Measurements from ENCODE around the gene GRM1. TPM values are rescaled to one million over a fixed set of nuclear protein-coding genes. Genes with fewer than 3 reads are reported as not detected.

Gene GRM1
- total and polyA plus RNA-seq, 2 donors (not counting 1 experiment from before 2014, with no cell fraction given) = 0.17 TPM; not detected in 1

GRCh38 chr6:146066506-146066905 is 37.6 kb downstream of the GRM1 start:
- H3K36me3 ChIP-seq (ENCODE audit: control insufficient read depth, insufficient read depth, low read length) = no peaks in the 10 kb centered on the region
- H3K9ac ChIP-seq (ENCODE audit: insufficient read depth, low read length) = no peak overlapping the region
- H3K4me3 ChIP-seq (replicated peaks in 1 of 4; ENCODE audit: control extremely low read depth in 1 of 4, insufficient read depth in 1 of 4, low read depth in 3 of 4, low read length in 4 of 4) = no peak overlapping the region
- DNase-seq (ENCODE audit: low read depth in 2 of 2) = no peak
- H3K79me2 ChIP-seq (ENCODE audit: control insufficient read depth, insufficient read depth, low read length) = no peaks in the 10 kb centered on the region
- no peaks in the 10 kb centered on the region for H4K20me1 ChIP-seq (ENCODE audit: control insufficient read depth, extremely low read depth, insufficient read depth, low read length)
- no peak for TF ChIP-seq CTCF (conservative IDR thresholded peaks at IDR 0.05 in 1 of 2, IDR thresholded peaks at IDR 0.05 in 1 of 2; ENCODE audit: low read depth in 1 of 2, low read length in 2 of 2)
- TF ChIP-seq EZH2 (IDR thresholded peaks at IDR 0.05; ENCODE audit: low read length, missing control alignments) = no peak
- H3K4me1 ChIP-seq (ENCODE audit: control insufficient read depth, extremely low read depth, insufficient read depth, low read length) = no peaks in the 10 kb centered on the region
- H3K9me3 ChIP-seq (ENCODE audit: control insufficient read depth, insufficient read depth, low read depth, low read length) = no peaks in the 10 kb centered on the region
- no peak overlapping the region for H3K27ac ChIP-seq (ENCODE audit: insufficient read depth, low read length)
- no peak overlapping the region for H2AFZ ChIP-seq (ENCODE audit: low read length)
- H3K4me2 ChIP-seq (ENCODE audit: extremely low read depth, insufficient read depth, low read length) = no peak overlapping the region
- no peaks in the 10 kb centered on the region for H3K27me3 ChIP-seq (ENCODE audit: control insufficient read depth, insufficient read depth, low read length)

- H4K20me1 ChIP-seq (ENCODE audit: control insufficient read depth, extremely low read depth, insufficient read depth, low read length) = no peaks in the 10 kb centered on the region
- no peak for DNase-seq (ENCODE audit: low read depth in 2 of 2)
- no peaks in the 10 kb centered on the region for H3K79me2 ChIP-seq (ENCODE audit: control insufficient read depth, insufficient read depth, low read length)
- no peak overlapping the region for H3K9ac ChIP-seq (ENCODE audit: insufficient read depth, low read length)
- no peak overlapping the region for H3K4me2 ChIP-seq (ENCODE audit: extremely low read depth, insufficient read depth, low read length)
- H3K36me3 ChIP-seq (ENCODE audit: control insufficient read depth, insufficient read depth, low read length) = no peaks in the 10 kb centered on the region
- no peak overlapping the region for H3K4me3 ChIP-seq (replicated peaks in 1 of 4; ENCODE audit: control extremely low read depth in 1 of 4, insufficient read depth in 1 of 4, low read depth in 3 of 4, low read length in 4 of 4)
- H3K4me1 ChIP-seq (ENCODE audit: control insufficient read depth, extremely low read depth, insufficient read depth, low read length) = no peaks in the 10 kb centered on the region
- no peak overlapping the region for H2AFZ ChIP-seq (ENCODE audit: low read length)
- no peak overlapping the region for H3K27ac ChIP-seq (ENCODE audit: insufficient read depth, low read length)
- no peaks in the 10 kb centered on the region for H3K9me3 ChIP-seq (ENCODE audit: control insufficient read depth, insufficient read depth, low read depth, low read length)
- TF ChIP-seq CTCF (conservative IDR thresholded peaks at IDR 0.05 in 1 of 2, IDR thresholded peaks at IDR 0.05 in 1 of 2; ENCODE audit: low read depth in 1 of 2, low read length in 2 of 2) (no peak), EZH2 (IDR thresholded peaks at IDR 0.05; ENCODE audit: low read length, missing control alignments) (no peak)
- H3K27me3 ChIP-seq (ENCODE audit: control insufficient read depth, insufficient read depth, low read length) = no peaks in the 10 kb centered on the region
These were observed 42.9 kb downstream of the GRM1 start for GRCh38 chr6:146071781-146072180.

- Histone ChIP-seq H3K9ac (ENCODE audit: insufficient read depth, low read length) (no peak overlapping the region), H4K20me1 (ENCODE audit: control insufficient read depth, extremely low read depth, insufficient read depth, low read length) (no peaks in the 10 kb centered on the region), H3K27me3 (ENCODE audit: control insufficient read depth, insufficient read depth, low read length) (no peaks in the 10 kb centered on the region), H2AFZ (ENCODE audit: low read length) (no peak overlapping the region), H3K4me3 (replicated peaks in 1 of 4; ENCODE audit: control extremely low read depth in 1 of 4, insufficient read depth in 1 of 4, low read depth in 3 of 4, low read length in 4 of 4) (no peak overlapping the region), H3K79me2 (ENCODE audit: control insufficient read depth, insufficient read depth, low read length) (no peaks in the 10 kb centered on the region), H3K27ac (ENCODE audit: insufficient read depth, low read length) (no peak overlapping the region), H3K4me1 (ENCODE audit: control insufficient read depth, extremely low read depth, insufficient read depth, low read length) (no peaks in the 10 kb centered on the region), H3K4me2 (ENCODE audit: extremely low read depth, insufficient read depth, low read length) (no peak overlapping the region), H3K9me3 (ENCODE audit: control insufficient read depth, insufficient read depth, low read depth, low read length) (no peaks in the 10 kb centered on the region), H3K36me3 (ENCODE audit: control insufficient read depth, insufficient read depth, low read length) (no peaks in the 10 kb centered on the region)
- DNase-seq (ENCODE audit: low read depth in 2 of 2) = no peak
- TF ChIP-seq CTCF (conservative IDR thresholded peaks at IDR 0.05 in 1 of 2, IDR thresholded peaks at IDR 0.05 in 1 of 2; ENCODE audit: low read depth in 1 of 2, low read length in 2 of 2) = no peak
- TF ChIP-seq EZH2 (IDR thresholded peaks at IDR 0.05; ENCODE audit: low read length, missing control alignments) = no peak
These were observed 49.1 kb downstream of the GRM1 start for GRCh38 chr6:146077992-146078391.
